Measurements from ENCODE around the gene H6PD.

H6PD gene

GRCh38 chr1:9302745-9303524, 68.4 kb downstream of the H6PD start:
- Histone ChIP-seq H2AFZ (ENCODE audit: low read depth) (no peak overlapping the region), H3K27me3 (ENCODE audit: insufficient read depth, low read depth) (no peaks in the 10 kb centered on the region), H3K4me2 (no peak overlapping the region), H3K79me2 (ENCODE audit: insufficient read depth, low read depth) (peaks cover 62% of the 10 kb centered on the region), H4K20me1 (ENCODE audit: insufficient read depth) (no peaks in the 10 kb centered on the region), H3K4me3 (IDR thresholded peaks at IDR 0.05; ENCODE audit: insufficient read depth, low read depth, low read length) (no peak overlapping the region), H3K9ac (no peak overlapping the region), H3K36me3 (ENCODE audit: insufficient read depth) (no peaks in the 10 kb centered on the region), H3K4me1 (ENCODE audit: low read depth, poor library complexity, severe bottlenecking) (peaks cover 7% of the 10 kb centered on the region), H3K27ac (no peak overlapping the region)
- TF ChIP-seq, protein P1, sequence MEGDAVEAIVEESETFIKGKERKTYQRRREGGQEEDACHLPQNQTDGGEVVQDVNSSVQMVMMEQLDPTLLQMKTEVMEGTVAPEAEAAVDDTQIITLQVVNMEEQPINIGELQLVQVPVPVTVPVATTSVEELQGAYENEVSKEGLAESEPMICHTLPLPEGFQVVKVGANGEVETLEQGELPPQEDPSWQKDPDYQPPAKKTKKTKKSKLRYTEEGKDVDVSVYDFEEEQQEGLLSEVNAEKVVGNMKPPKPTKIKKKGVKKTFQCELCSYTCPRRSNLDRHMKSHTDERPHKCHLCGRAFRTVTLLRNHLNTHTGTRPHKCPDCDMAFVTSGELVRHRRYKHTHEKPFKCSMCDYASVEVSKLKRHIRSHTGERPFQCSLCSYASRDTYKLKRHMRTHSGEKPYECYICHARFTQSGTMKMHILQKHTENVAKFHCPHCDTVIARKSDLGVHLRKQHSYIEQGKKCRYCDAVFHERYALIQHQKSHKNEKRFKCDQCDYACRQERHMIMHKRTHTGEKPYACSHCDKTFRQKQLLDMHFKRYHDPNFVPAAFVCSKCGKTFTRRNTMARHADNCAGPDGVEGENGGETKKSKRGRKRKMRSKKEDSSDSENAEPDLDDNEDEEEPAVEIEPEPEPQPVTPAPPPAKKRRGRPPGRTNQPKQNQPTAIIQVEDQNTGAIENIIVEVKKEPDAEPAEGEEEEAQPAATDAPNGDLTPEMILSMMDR (conservative IDR thresholded peaks at IDR 0.05; ENCODE audit: low read depth, low read length): no peak

DNA sequence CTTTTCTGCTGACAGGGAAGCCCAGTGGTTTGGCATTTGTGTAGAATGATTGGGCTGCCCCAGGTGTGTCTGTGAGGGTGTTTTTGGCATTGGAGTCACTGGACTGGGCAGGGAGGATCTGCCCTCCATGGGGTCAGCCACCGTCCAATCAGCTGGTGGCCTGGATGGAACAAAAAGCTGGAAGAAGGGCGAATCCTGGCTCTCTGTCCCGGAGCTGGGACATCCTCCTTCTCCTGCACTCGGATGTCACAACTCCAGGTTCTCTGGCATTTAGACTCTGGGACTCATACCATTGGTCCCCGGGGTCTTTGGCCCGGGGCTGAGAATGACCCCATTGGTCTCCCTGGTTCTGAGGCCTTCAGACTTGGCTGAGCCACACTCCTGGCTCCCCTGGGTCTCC, 69.3 kb downstream of the H6PD start:
- Histone ChIP-seq H3K4me1 (ENCODE audit: low read depth, poor library complexity, severe bottlenecking) (peaks cover 12% of the 10 kb centered on the region), H3K27me3 (ENCODE audit: insufficient read depth, low read depth) (no peaks in the 10 kb centered on the region), H3K36me3 (ENCODE audit: insufficient read depth) (no peaks in the 10 kb centered on the region), H3K79me2 (ENCODE audit: insufficient read depth, low read depth) (peaks cover 61% of the 10 kb centered on the region), H3K4me2 (no peak overlapping the region), H3K9ac (no peak overlapping the region), H3K4me3 (IDR thresholded peaks at IDR 0.05; ENCODE audit: insufficient read depth, low read depth, low read length) (no peak overlapping the region), H4K20me1 (ENCODE audit: insufficient read depth) (no peaks in the 10 kb centered on the region), H2AFZ (ENCODE audit: low read depth) (no peak overlapping the region), H3K27ac (no peak overlapping the region)
- TF ChIP-seq, protein P1 (conservative IDR thresholded peaks at IDR 0.05; ENCODE audit: low read depth, low read length): no peak

- H3K79me2 ChIP-seq (ENCODE audit: insufficient read depth, low read depth): peaks cover 64% of the 10 kb centered on the region
Observed at GRCh38 chr1:9305216-9305615, 70.6 kb downstream of the H6PD start.

DNA sequence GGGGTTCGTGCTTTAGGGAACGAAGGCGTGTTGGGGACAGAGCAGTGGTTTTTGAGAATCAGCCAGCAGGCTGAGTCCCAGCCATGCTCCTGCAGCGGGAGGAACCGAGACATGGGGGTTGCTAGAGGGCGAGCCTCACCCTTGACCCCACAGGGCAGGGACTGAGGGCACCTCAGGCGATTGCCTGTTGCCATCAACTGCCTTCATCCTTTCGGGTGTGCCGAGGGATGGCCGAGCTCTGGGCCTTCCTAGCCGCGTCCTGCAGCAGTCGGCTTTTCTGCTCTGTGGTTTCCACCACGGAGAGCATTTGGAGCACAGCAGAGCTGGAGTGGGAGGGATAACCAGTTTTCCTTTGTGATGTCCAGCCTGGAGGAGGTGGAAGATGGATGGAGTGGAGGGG, 71.4 kb downstream of the H6PD start:
- H3K27ac ChIP-seq: no peak overlapping the region
- no peak overlapping the region for H3K4me3 ChIP-seq (IDR thresholded peaks at IDR 0.05; ENCODE audit: insufficient read depth, low read depth, low read length)
- H3K27me3 ChIP-seq (ENCODE audit: insufficient read depth, low read depth): no peaks in the 10 kb centered on the region
- no peak overlapping the region for H2AFZ ChIP-seq (ENCODE audit: low read depth)
- TF ChIP-seq, protein P1 (conservative IDR thresholded peaks at IDR 0.05; ENCODE audit: low read depth, low read length): no peak
- peaks cover 22% of the 10 kb centered on the region for H3K4me1 ChIP-seq (ENCODE audit: low read depth, poor library complexity, severe bottlenecking)
- no peaks in the 10 kb centered on the region for H4K20me1 ChIP-seq (ENCODE audit: insufficient read depth)
- H3K4me2 ChIP-seq: no peak overlapping the region
- H3K9ac ChIP-seq: no peak overlapping the region
- no peaks in the 10 kb centered on the region for H3K36me3 ChIP-seq (ENCODE audit: insufficient read depth)
- H3K79me2 ChIP-seq (ENCODE audit: insufficient read depth, low read depth): peaks cover 65% of the 10 kb centered on the region

More at GRCh38 chr1:9305216-9305615, 70.6 kb downstream of the H6PD start:
- no peak overlapping the region for H3K27ac ChIP-seq
- H3K4me3 ChIP-seq (IDR thresholded peaks at IDR 0.05; ENCODE audit: insufficient read depth, low read depth, low read length): no peak overlapping the region
- H3K4me1 ChIP-seq (ENCODE audit: low read depth, poor library complexity, severe bottlenecking): peaks cover 21% of the 10 kb centered on the region
- TF ChIP-seq, protein P1 (conservative IDR thresholded peaks at IDR 0.05; ENCODE audit: low read depth, low read length): no peak
- H3K36me3 ChIP-seq (ENCODE audit: insufficient read depth): no peaks in the 10 kb centered on the region
- no peak overlapping the region for H3K4me2 ChIP-seq
- no peaks in the 10 kb centered on the region for H3K27me3 ChIP-seq (ENCODE audit: insufficient read depth, low read depth)
- H4K20me1 ChIP-seq (ENCODE audit: insufficient read depth): no peaks in the 10 kb centered on the region
- H2AFZ ChIP-seq (ENCODE audit: low read depth): no peak overlapping the region
- no peak overlapping the region for H3K9ac ChIP-seq
